HG03354 (cell line): Measurements from ENCODE around the gene NUMA1.
A peak's percentile ranks its signal among the peaks of the same experiment; 100 is the strongest.

Experiments
- ATAC-seq: cut with Tn5 transposase; IDR thresholded peaks from one replicate; pipeline ENCODE4 v1.9.1; 2021; ENCODE audit warnings: mild to moderate bottlenecking; ENCODE audit not compliant: unreplicated experiment, poor library complexity, severe bottlenecking

The NUMA1 gene

GRCh38 chr11:72067676-72068075 is 12.7 kb downstream of the NUMA1 start:
- ATAC-seq: no peak

- no peak for ATAC-seq
Measured at GRCh38 chr11:72067266-72067665, 13.1 kb downstream of the NUMA1 start.

- ATAC-seq: no peak
Measured at GRCh38 chr11:72066855-72067254, 13.5 kb downstream of the NUMA1 start.

GRCh38 chr11:72061739-72062396 is 18.5 kb downstream of the NUMA1 start:
- no peak for ATAC-seq

GRCh38 chr11:72058416-72059034 is 21.8 kb downstream of the NUMA1 start:
- ATAC-seq: no peak

- no peak for ATAC-seq
Measured at GRCh38 chr11:72048766-72049460, 31.4 kb downstream of the NUMA1 start.

- no peak for ATAC-seq
Measured at GRCh38 chr11:72045849-72046248, 34.5 kb downstream of the NUMA1 start.

GRCh38 chr11:72042064-72042745 is 38.1 kb downstream of the NUMA1 start:
- no peak for ATAC-seq

- peak; percentile 49 for ATAC-seq
Measured at GRCh38 chr11:72041364-72042063, 38.8 kb downstream of the NUMA1 start.

GRCh38 chr11:72040491-72041363 is 39.6 kb downstream of the NUMA1 start:
- peak; percentile 24 for ATAC-seq

GRCh38 chr11:72039856-72040401 is 40.4 kb downstream of the NUMA1 start:
- ATAC-seq: no peak

- ATAC-seq: no peak
Measured at GRCh38 chr11:72039031-72039855, 41.1 kb downstream of the NUMA1 start.

- no peak for ATAC-seq
Measured at GRCh38 chr11:72038491-72038890, 41.9 kb downstream of the NUMA1 start.

GRCh38 chr11:72037554-72038311 is 42.6 kb downstream of the NUMA1 start:
- no peak for ATAC-seq

- ATAC-seq: no peak
Measured at GRCh38 chr11:72036687-72037086, 43.7 kb downstream of the NUMA1 start.

- ATAC-seq: no peak
Measured at GRCh38 chr11:72030472-72031045, 49.8 kb downstream of the NUMA1 start.

GRCh38 chr11:72026090-72026489 is 54.3 kb downstream of the NUMA1 start:
- no peak for ATAC-seq
